PC-3 (cell line): ENCODE data around the gene LHFPL3.

Experiments
- CTCF ChIP-seq: fragments of 300-600 bp; sonication (generic); conservative IDR thresholded peaks from 2 replicates; pipeline ENCODE4 v1.5.1; 2017; ENCODE audit warnings: antibody characterized with exemption, low read depth, mild to moderate bottlenecking, low read length
- EZH2 ChIP-seq: fragments of 300-600 bp; sonication (generic); IDR thresholded peaks from one replicate; pipeline ENCODE4 v1.6.1; 2017; ENCODE audit warnings: antibody characterized with exemption, mild to moderate bottlenecking, low read length; ENCODE audit not compliant: unreplicated experiment
- EZH2phosphoT487 ChIP-seq: fragments of 300-600 bp; sonication (generic); IDR thresholded peaks from 2 replicates; pipeline ENCODE4 v1.6.1; 2018; ENCODE audit warnings: mild to moderate bottlenecking, antibody characterized with exemption, low read length, borderline replicate concordance

- TF ChIP-seq CTCF (no peak), EZH2phosphoT487 (no peak), EZH2 (no peak)
Measured at GRCh38 chr7:104852386-104852785, 524.0 kb downstream of the LHFPL3 start.
